GM13976 (cell line): ENCODE data around the gene RAI14.

Experiments
- DNase-seq: peaks from one replicate; pipeline ENCODE4 v3.0.0; 2012; ENCODE audit warnings: low spot score
- CTCF ChIP-seq: IDR thresholded peaks from 2 replicates; pipeline ENCODE4 v1.5.1; 2012; ENCODE audit warnings: borderline replicate concordance, mild to moderate bottlenecking; ENCODE audit not compliant: insufficient read depth; ENCODE audit errors: extremely low read depth, missing control alignments, control extremely low read depth
- in situ Hi-C: fragments of 300-500 bp; cut with MboI; formaldehyde crosslinking; loops from one replicate; pipeline ENCODE4 v1.12.0; 2022; ENCODE audit warnings: low sequenced_read_pairs, mixed read lengths, inconsistent platforms; ENCODE audit not compliant: unreplicated experiment

Gene RAI14

GRCh38 chr5:34708777-34709176 lies 52.6 kb downstream of the RAI14 start:
- TF ChIP-seq CTCF, result no peak
- in situ Hi-C loops, result no loop called here
- no peak for DNase-seq

- in situ Hi-C loops, result no loop called here
- TF ChIP-seq CTCF, result no peak
- no peak for DNase-seq
Observed at GRCh38 chr5:34709861-34710673, 53.9 kb downstream of the RAI14 start.

GRCh38 chr5:34712565-34712964 lies 56.4 kb downstream of the RAI14 start:
- TF ChIP-seq CTCF, result no peak
- in situ Hi-C loops, result no loop called here
- DNase-seq, result no peak

- no peak for DNase-seq
- TF ChIP-seq CTCF, result no peak
- in situ Hi-C loops, result no loop called here
Observed at GRCh38 chr5:34715711-34716110, 59.6 kb downstream of the RAI14 start.

- no peak for TF ChIP-seq CTCF
- no peak for DNase-seq
- in situ Hi-C loops, result no loop called here
Observed at GRCh38 chr5:34716986-34717385, 60.9 kb downstream of the RAI14 start.

GRCh38 chr5:34717426-34718327 lies 61.5 kb downstream of the RAI14 start:
- no peak for TF ChIP-seq CTCF
- in situ Hi-C loops, result no loop called here
- DNase-seq, result no peak
